Endothelial cell of umbilical vein (primary cell): Measurements from ENCODE around the gene KNCN. TPM values are rescaled to one million over a fixed set of nuclear protein-coding genes. Genes with fewer than 3 reads are reported as not detected.

ENCODE experiments used
- BruUV-seq: library from RNA; stranded (reverse); fragments of 400-500 nt; replicated peaks from 2 replicates; lab custom pipeline; 2021; lab: Mats Ljungman, UMichigan
- CTCF ChIA-PET: fragments of 300-600, 350-600 bp; sonication (Branson Sonifier 250); formaldehyde crosslinking; loops from one replicate; lab custom pipeline; 2021; ENCODE audit warnings: antibody characterized with exemption, inconsistent platforms; lab: Charles Lee
- POLR2A ChIA-PET: fragments of 300-600, 350-600 bp; sonication (Branson Sonifier 250); formaldehyde crosslinking; loops from one replicate; lab custom pipeline; 2021; ENCODE audit warnings: antibody characterized with exemption, inconsistent platforms; lab: Charles Lee
- DNase-seq: peaks from one replicate; pipeline ENCODE4 v3.0.0-alpha.2; 2011; ENCODE audit warnings: low read depth, low spot score
- FAIRE-seq: peaks from 2 replicates; lab custom pipeline; 2011; peaks lifted over from hg19 to GRCh38; lab: Jason Lieb, UNC
- H2AFZ ChIP-seq: 2 replicates; pipeline ENCODE4 v1.6.0; 2012; ENCODE audit warnings: low read depth, low read length, control low read depth, inconsistent platforms
- H3K27ac ChIP-seq: 2 replicates; pipeline ENCODE4 v1.5.1; 2011; ENCODE audit warnings: low read depth, mild to moderate bottlenecking, control low read depth, low read length, moderate library complexity; ENCODE audit not compliant: insufficient read depth
- H3K27me3 ChIP-seq, 2 experiments: 2 replicates each; pipeline versions ENCODE4 v1.6.0 to v1.6.1; 2011; ENCODE audit warnings: low read length in 2 of 2, mixed read lengths in 1 of 2; ENCODE audit not compliant: control insufficient read depth in 2 of 2, insufficient read depth in 2 of 2
- H3K36me3 ChIP-seq, 2 experiments: 2 replicates in 1 of 2; 3 replicates in 1 of 2; pipeline ENCODE4 v1.5.1; 2011; ENCODE audit warnings: low read length in 2 of 2, mild to moderate bottlenecking in 1 of 2, moderate library complexity in 1 of 2; ENCODE audit not compliant: control insufficient read depth in 2 of 2, insufficient read depth in 2 of 2; ENCODE audit errors: extremely low read depth in 1 of 2
- H3K4me1 ChIP-seq: 3 replicates; pipeline ENCODE4 v1.5.1; 2011; ENCODE audit warnings: mild to moderate bottlenecking, low read length; ENCODE audit not compliant: control insufficient read depth, insufficient read depth; ENCODE audit errors: extremely low read depth
- H3K4me2 ChIP-seq: 2 replicates; pipeline ENCODE4 v1.6.1; 2011; ENCODE audit warnings: low read length, control low read depth, mixed read lengths; ENCODE audit not compliant: insufficient read depth
- H3K4me3 ChIP-seq, 3 experiments: fragments of 200-600 bp in 1 of 3; sonication (generic), shearing (Covaris generic) in 1 of 3; replicated peaks in 1 of 3; 2 replicates each; pipeline ENCODE4 v1.5.1; 2011 to 2016; ENCODE audit warnings: control low read depth in 3 of 3, low read length in 3 of 3, mild to moderate bottlenecking in 2 of 3, inconsistent platforms in 1 of 3, low read depth in 1 of 3, moderate library complexity in 1 of 3; ENCODE audit not compliant: insufficient read depth in 1 of 3
- H3K79me2 ChIP-seq: 2 replicates; pipeline ENCODE4 v1.6.0; 2012; ENCODE audit warnings: low read length, inconsistent platforms; ENCODE audit not compliant: control insufficient read depth, insufficient read depth
- H3K9ac ChIP-seq: replicated peaks from 2 replicates; pipeline ENCODE3; 2011; ENCODE audit warnings: low read length, control low read depth; ENCODE audit not compliant: insufficient read depth; ENCODE audit errors: extremely low read depth
- H3K9me1 ChIP-seq: replicated peaks from 3 replicates; pipeline ENCODE4 v1.6.0; 2011; ENCODE audit warnings: mild to moderate bottlenecking, low read length; ENCODE audit not compliant: control insufficient read depth, insufficient read depth; ENCODE audit errors: extremely low read depth
- H3K9me3 ChIP-seq: replicated peaks from 2 replicates; pipeline ENCODE4 v1.5.1; 2012; ENCODE audit warnings: low read length, inconsistent platforms; ENCODE audit not compliant: control insufficient read depth, insufficient read depth
- H4K20me1 ChIP-seq: replicated peaks from 2 replicates; pipeline ENCODE3; 2011; ENCODE audit warnings: mild to moderate bottlenecking, low read length; ENCODE audit not compliant: control insufficient read depth, insufficient read depth; ENCODE audit errors: extremely low read depth
- EZH2 ChIP-seq: IDR thresholded peaks from 2 replicates; pipeline ENCODE4 v1.6.1; 2012; ENCODE audit warnings: borderline replicate concordance, low read depth, mild to moderate bottlenecking, moderate library complexity, low read length, inconsistent platforms; ENCODE audit not compliant: severe bottlenecking
- FOS ChIP-seq: IDR thresholded peaks from 2 replicates; pipeline ENCODE4 v1.6.1; 2011; ENCODE audit warnings: mild to moderate bottlenecking, low read length, moderate library complexity, borderline replicate concordance; ENCODE audit not compliant: insufficient read depth
- GATA2 ChIP-seq: IDR thresholded peaks from 2 replicates; pipeline ENCODE4 v1.7.0; 2011; ENCODE audit warnings: low read depth, mild to moderate bottlenecking, moderate library complexity, mixed read lengths, low read length; ENCODE audit not compliant: insufficient read length, insufficient read depth
- JUN ChIP-seq: IDR thresholded peaks from 2 replicates; pipeline ENCODE4 v1.6.1; 2011; ENCODE audit warnings: borderline replicate concordance, low read depth; ENCODE audit not compliant: insufficient read length, insufficient read depth
- MYC ChIP-seq: IDR thresholded peaks from one replicate; pipeline ENCODE4 v1.6.1; 2011; ENCODE audit warnings: mild to moderate bottlenecking, low read depth, low read length
- POLR2A ChIP-seq: IDR thresholded peaks from 2 replicates; pipeline ENCODE4 v1.6.1; 2012; ENCODE audit warnings: low read depth, mild to moderate bottlenecking, control low read depth, low read length
- POLR2AphosphoS5 ChIP-seq: IDR thresholded peaks from 2 replicates; pipeline ENCODE4 v1.6.1; 2012; ENCODE audit warnings: low read depth, mild to moderate bottlenecking, control low read depth, low read length, moderate library complexity; ENCODE audit not compliant: insufficient read depth
- dilution Hi-C: fragments of 300-500 bp; cut with MboI; formaldehyde crosslinking; loops from one replicate; pipeline ENCODE4 v1.15.0; 2019; ENCODE audit warnings: low sequenced_read_pairs; ENCODE audit not compliant: extremely low pct_ligation_motif_present
- intact Hi-C: fragments of 100-400 bp; cut with micrococcal nuclease; formaldehyde crosslinking; loops from one replicate; pipeline ENCODE4 v1.10.0; 2022
- polyA plus RNA-seq, 4 experiments: library from polyadenylated mRNA; depleted of rRNA in 3 of 4; stranded (reverse) in 3 of 4; unstranded in 1 of 4; fragments of >200 nt; gene quantifications; 2 replicates each; pipeline versions ENCODE4 v1.2.1 to v1.2.3, GENCODE V29; 2011 to 2012; ENCODE audit warnings: missing spikeins in 1 of 4
- total RNA-seq: library from RNA; stranded (reverse); gene quantifications from 2 replicates; pipeline ENCODE4 v1.2.3, GENCODE V29; 2021
- TF ChIP-seq, protein P1 (sequence below), 2 donors: IDR thresholded peaks; 1 replicate in 1 of 2; 2 replicates in 1 of 2; pipeline ENCODE4 v1.5.1; 2011; ENCODE audit warnings: low read length in 2 of 2, mild to moderate bottlenecking in 2 of 2, moderate library complexity in 2 of 2, control low read depth in 1 of 2, inconsistent platforms in 1 of 2, low read depth in 1 of 2; ENCODE audit not compliant: insufficient read depth in 1 of 2; ENCODE audit errors: extremely low read depth in 1 of 2
- TF ChIP-seq, protein P2 (sequence below): IDR thresholded peaks from 2 replicates; pipeline ENCODE4 v1.6.1; 2011; ENCODE audit not compliant: insufficient read depth, insufficient read length

KNCN gene
- total and polyA plus RNA-seq, 2 donors (not counting 3 experiments of a cell fraction or from before 2014, with no cell fraction given): not detected

DNA sequence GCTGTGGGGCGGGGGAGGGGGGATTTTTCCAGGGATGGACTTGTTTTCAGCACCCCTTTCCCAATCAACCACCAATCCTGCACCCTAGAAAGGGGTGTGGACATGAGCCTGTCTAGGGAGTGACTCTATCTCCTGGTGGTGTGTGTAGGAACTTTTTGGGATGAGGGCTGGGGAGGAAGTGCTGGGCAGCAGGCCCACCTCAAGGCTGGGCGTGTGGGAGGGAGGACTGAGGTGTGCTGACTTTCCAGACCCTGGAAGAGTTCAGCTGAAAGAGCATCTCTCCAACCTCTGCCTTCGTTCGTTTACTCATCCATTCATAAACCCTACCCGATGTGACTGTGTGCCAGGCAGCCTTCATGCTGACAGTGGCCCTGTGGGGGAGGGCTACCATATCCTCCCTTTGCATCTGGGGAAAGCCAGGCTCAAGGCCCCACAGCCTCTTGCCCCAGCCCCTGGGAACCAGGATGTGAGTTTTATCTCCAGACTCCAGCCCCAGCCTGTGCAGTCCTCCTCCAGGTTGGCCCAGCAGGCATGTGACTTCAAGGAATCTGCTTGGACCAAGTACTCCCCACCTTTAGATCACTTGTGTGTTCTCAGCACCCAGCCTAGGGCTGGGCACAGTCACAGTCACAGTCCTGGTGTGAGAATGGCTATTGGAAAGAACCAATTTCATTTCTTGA lies 6.7 kb downstream of the KNCN start:
- H3K27me3 ChIP-seq: peaks cover 44 to 52% of the 10 kb centered on the region in 2 experiments
- H3K27ac ChIP-seq: no peak overlapping the region
- H3K4me3 ChIP-seq: no peak overlapping the region
- H3K9me1 ChIP-seq: no peaks in the 10 kb centered on the region
- no peaks in the 10 kb centered on the region for H3K4me1 ChIP-seq
- H4K20me1 ChIP-seq: no peaks in the 10 kb centered on the region
- POLR2A ChIA-PET: no interaction called here
- CTCF ChIA-PET: interaction anchor here (0.9 to 1.5 kb wide), 3 partner anchors 10 to 98 kb away, joined by 3 to 7 read pairs (median 4); no protein-coding TSS in a partner anchor
- no peaks in the 10 kb centered on the region for H3K36me3 ChIP-seq
- TF ChIP-seq POLR2AphosphoS5 (no peak), MYC (no peak), EZH2 (no peak), GATA2 (no peak), FOS (no peak), POLR2A (no peak), JUN (no peak)
- TF ChIP-seq, protein P1, sequence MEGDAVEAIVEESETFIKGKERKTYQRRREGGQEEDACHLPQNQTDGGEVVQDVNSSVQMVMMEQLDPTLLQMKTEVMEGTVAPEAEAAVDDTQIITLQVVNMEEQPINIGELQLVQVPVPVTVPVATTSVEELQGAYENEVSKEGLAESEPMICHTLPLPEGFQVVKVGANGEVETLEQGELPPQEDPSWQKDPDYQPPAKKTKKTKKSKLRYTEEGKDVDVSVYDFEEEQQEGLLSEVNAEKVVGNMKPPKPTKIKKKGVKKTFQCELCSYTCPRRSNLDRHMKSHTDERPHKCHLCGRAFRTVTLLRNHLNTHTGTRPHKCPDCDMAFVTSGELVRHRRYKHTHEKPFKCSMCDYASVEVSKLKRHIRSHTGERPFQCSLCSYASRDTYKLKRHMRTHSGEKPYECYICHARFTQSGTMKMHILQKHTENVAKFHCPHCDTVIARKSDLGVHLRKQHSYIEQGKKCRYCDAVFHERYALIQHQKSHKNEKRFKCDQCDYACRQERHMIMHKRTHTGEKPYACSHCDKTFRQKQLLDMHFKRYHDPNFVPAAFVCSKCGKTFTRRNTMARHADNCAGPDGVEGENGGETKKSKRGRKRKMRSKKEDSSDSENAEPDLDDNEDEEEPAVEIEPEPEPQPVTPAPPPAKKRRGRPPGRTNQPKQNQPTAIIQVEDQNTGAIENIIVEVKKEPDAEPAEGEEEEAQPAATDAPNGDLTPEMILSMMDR (IDR thresholded peaks at IDR 0.05; ENCODE audit: extremely low read depth in 1 of 2, insufficient read depth in 1 of 2, low read depth in 1 of 2, low read length in 2 of 2): no peak
- TF ChIP-seq, protein P2, sequence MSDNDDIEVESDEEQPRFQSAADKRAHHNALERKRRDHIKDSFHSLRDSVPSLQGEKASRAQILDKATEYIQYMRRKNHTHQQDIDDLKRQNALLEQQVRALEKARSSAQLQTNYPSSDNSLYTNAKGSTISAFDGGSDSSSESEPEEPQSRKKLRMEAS: no peak
- no peak overlapping the region for H2AFZ ChIP-seq
- FAIRE-seq: no peak
- H3K4me2 ChIP-seq: no peak overlapping the region
- H3K9me3 ChIP-seq: no peaks in the 10 kb centered on the region
- dilution Hi-C loops: no loop called here
- no TSS peak for BruUV-seq
- no peak for DNase-seq
- intact Hi-C loops: no loop called here
- H3K9ac ChIP-seq: no peak overlapping the region
- H3K79me2 ChIP-seq: no peaks in the 10 kb centered on the region
